ENCODE results near the gene SCOC. TPM values are rescaled to one million over a fixed set of nuclear protein-coding genes. Genes with fewer than 3 reads are reported as not detected.

SCOC gene
- total RNA-seq: 58.4 and 64.1 TPM in 2 replicates

GRCh38 chr4:140373328-140374129, at the start of gene SCOC:
TSS of gene SCOC (plus strand) at chr4:140373646. CDS start at chr4:140379171, 5,525 bp downstream.
- Histone ChIP-seq H3K27me3 (ENCODE audit: control insufficient read depth, insufficient read depth, low read length) (no peaks in the 10 kb centered on the region), H3K4me3 (ENCODE audit: low read depth, low read length) (peak within 1 kb of the TSS; percentile 79), H3K36me3 (ENCODE audit: control insufficient read depth, insufficient read depth, low read length) (peaks cover 1% of the 10 kb centered on the region)
- DNase-seq (ENCODE audit: low read depth): peak; percentile 98
- no peak for TF ChIP-seq CTCF (IDR thresholded peaks at IDR 0.05; ENCODE audit: insufficient read depth, low read length, poor library complexity, severe bottlenecking)

- Histone ChIP-seq H3K27me3 (ENCODE audit: control insufficient read depth, insufficient read depth, low read length) (no peaks in the 10 kb centered on the region), H3K4me3 (ENCODE audit: low read depth, low read length) (no peak overlapping the region), H3K36me3 (ENCODE audit: control insufficient read depth, insufficient read depth, low read length) (no peaks in the 10 kb centered on the region)
- DNase-seq (ENCODE audit: low read depth): no peak
- peak; percentile 84 for TF ChIP-seq CTCF (IDR thresholded peaks at IDR 0.05; ENCODE audit: insufficient read depth, low read length, poor library complexity, severe bottlenecking)
These were observed 47.0 kb upstream of the SCOC start for GRCh38 chr4:140326395-140326993.

- peak; percentile 65 for TF ChIP-seq CTCF (IDR thresholded peaks at IDR 0.05; ENCODE audit: insufficient read depth, low read length, poor library complexity, severe bottlenecking)
- no peak for DNase-seq (ENCODE audit: low read depth)
- no peaks in the 10 kb centered on the region for H3K36me3 ChIP-seq (ENCODE audit: control insufficient read depth, insufficient read depth, low read length)
- no peaks in the 10 kb centered on the region for H3K27me3 ChIP-seq (ENCODE audit: control insufficient read depth, insufficient read depth, low read length)
- H3K4me3 ChIP-seq (ENCODE audit: low read depth, low read length): no peak overlapping the region
These were observed 43.0 kb upstream of the SCOC start for GRCh38 chr4:140330311-140330900.

- TF ChIP-seq CTCF (IDR thresholded peaks at IDR 0.05; ENCODE audit: insufficient read depth, low read length, poor library complexity, severe bottlenecking): no peak
- no peak overlapping the region for H3K4me3 ChIP-seq (ENCODE audit: low read depth, low read length)
- DNase-seq (ENCODE audit: low read depth): no peak
- no peaks in the 10 kb centered on the region for H3K27me3 ChIP-seq (ENCODE audit: control insufficient read depth, insufficient read depth, low read length)
- no peaks in the 10 kb centered on the region for H3K36me3 ChIP-seq (ENCODE audit: control insufficient read depth, insufficient read depth, low read length)
These were observed 42.2 kb upstream of the SCOC start for GRCh38 chr4:140331245-140331644.

- no peaks in the 10 kb centered on the region for H3K27me3 ChIP-seq (ENCODE audit: control insufficient read depth, insufficient read depth, low read length)
- no peak for DNase-seq (ENCODE audit: low read depth)
- no peak for TF ChIP-seq CTCF (IDR thresholded peaks at IDR 0.05; ENCODE audit: insufficient read depth, low read length, poor library complexity, severe bottlenecking)
- H3K36me3 ChIP-seq (ENCODE audit: control insufficient read depth, insufficient read depth, low read length): no peaks in the 10 kb centered on the region
- H3K4me3 ChIP-seq (ENCODE audit: low read depth, low read length): no peak overlapping the region
These were observed 41.6 kb upstream of the SCOC start for GRCh38 chr4:140331876-140332275.

All from kidney epithelial cell (primary cell).